HG02970 (cell line): ENCODE data around the gene PPRC1.

Experiments used
- ATAC-seq: cut with Tn5 transposase; IDR thresholded peaks from one replicate; pipeline ENCODE4 v1.9.1; 2021; ENCODE audit warnings: mild to moderate bottlenecking, moderate library complexity, moderate number of reproducible peaks; ENCODE audit not compliant: unreplicated experiment, low FRiP score

The PPRC1 gene

GRCh38 chr10:102116656-102117055, 16.2 kb upstream of the PPRC1 start:
- no peak for ATAC-seq

- ATAC-seq = no peak
Measured at GRCh38 chr10:102117391-102118159, 15.3 kb upstream of the PPRC1 start.

GRCh38 chr10:102118867-102119266, 14.0 kb upstream of the PPRC1 start:
- no peak for ATAC-seq

GRCh38 chr10:102119417-102120141, 13.3 kb upstream of the PPRC1 start:
- ATAC-seq = no peak

GRCh38 chr10:102120142-102120990, 12.5 kb upstream of the PPRC1 start, which contains the start of gene LDB1:
Gene LDB1 (minus strand): TSS chr10:102120368. CDS start chr10:102120110, 258 bp downstream.
- peak; percentile 55 for ATAC-seq

- no peak for ATAC-seq
Measured at GRCh38 chr10:102120991-102121738, 11.7 kb upstream of the PPRC1 start.

GRCh38 chr10:102121739-102122372, 11.0 kb upstream of the PPRC1 start:
- no peak for ATAC-seq

GRCh38 chr10:102122450-102122849, 10.4 kb upstream of the PPRC1 start:
- no peak for ATAC-seq

GRCh38 chr10:102123223-102123622, 9.6 kb upstream of the PPRC1 start:
- no peak for ATAC-seq

GRCh38 chr10:102131286-102132170, 1.3 kb upstream of the PPRC1 start:
- no peak for ATAC-seq

- ATAC-seq = no peak
Measured at GRCh38 chr10:102132193-102132562, 662 bp upstream of the PPRC1 start.

GRCh38 chr10:102133373-102134195, 744 bp downstream of the PPRC1 start:
- peak; percentile 14 for ATAC-seq

GRCh38 chr10:102134416-102134815, 1.6 kb downstream of the PPRC1 start:
- no peak for ATAC-seq

- no peak for ATAC-seq
Measured at GRCh38 chr10:102135956-102136526, 3.2 kb downstream of the PPRC1 start.

- ATAC-seq = no peak
Measured at GRCh38 chr10:102139281-102140110, 6.7 kb downstream of the PPRC1 start.

GRCh38 chr10:102140218-102140617, 7.4 kb downstream of the PPRC1 start:
- no peak for ATAC-seq
